A549 (cell line): ENCODE data around the gene SALL4. TPM values are rescaled to one million over a fixed set of nuclear protein-coding genes. Genes with fewer than 3 reads are reported as not detected.

ENCODE experiments used
- ATAC-seq, 2 experiments: fragments of 200-7000 bp in 1 of 2; fragments of >200 bp in 1 of 2; cut with Nextera tagmentation in 1 of 2; cut with Tn5 transposase in 1 of 2; 3 replicates each; pipeline versions ENCODE4 v1.8.0 to v1.9.1; 2018 to 2020; ENCODE audit warnings: mild to moderate bottlenecking in 1 of 2, moderate library complexity in 1 of 2
- CTCF ChIA-PET: fragments of 300-600 bp; sonication (Branson Sonifier 250); formaldehyde crosslinking; extraction: SDS; loops from one replicate; lab custom pipeline; 2021; ENCODE audit warnings: antibody characterized with exemption, inconsistent platforms; lab: Yijun Ruan, JAX
- POLR2A ChIA-PET: fragments of 350-600 bp; formaldehyde crosslinking; extraction: SDS; loops from one replicate; lab custom pipeline; 2021; ENCODE audit warnings: antibody characterized with exemption, inconsistent platforms; lab: Yijun Ruan, JAX
- DNase-seq, 2 experiments: peaks; one replicate each; pipeline versions ENCODE4 v3.0.0 to v3.0.0-alpha.2; 2011 to 2016; ENCODE audit warnings: low read depth in 1 of 2, low spot score in 1 of 2
- FAIRE-seq: peaks from 2 replicates; lab custom pipeline; 2011; peaks lifted over from hg19 to GRCh38; lab: Jason Lieb, UNC
- H3K27ac ChIP-seq, 2 experiments: fragments of >200 bp; sonication (Bioruptor Twin); formaldehyde crosslinking; 3 replicates each; pipeline ENCODE4 v1.5.1; 2016 to 2017
- H3K4me1 ChIP-seq: fragments of >200 bp; sonication (Bioruptor Twin); formaldehyde crosslinking; 3 replicates; pipeline ENCODE4 v1.6.1; 2016
- H3K4me2 ChIP-seq: fragments of >200 bp; sonication (Bioruptor Twin); formaldehyde crosslinking; 3 replicates; pipeline ENCODE4 v1.6.1; 2016
- H3K4me3 ChIP-seq: fragments of >200 bp; sonication (Bioruptor Twin); formaldehyde crosslinking; 3 replicates; pipeline ENCODE4 v1.5.1; 2016
- H3K9me3 ChIP-seq: fragments of >200 bp; sonication (Bioruptor Twin); formaldehyde crosslinking; 3 replicates; pipeline ENCODE4 v1.6.1; 2016
- CHD4 ChIP-seq: fragments of 200-600 bp; sonication (generic); IDR thresholded peaks from 2 replicates; pipeline ENCODE4 v1.6.1; 2016; ENCODE audit warnings: antibody characterized with exemption, mild to moderate bottlenecking, borderline replicate concordance
- EHF ChIP-seq: fragments of 250-450 bp; sonication (Bioruptor Pico); IDR thresholded peaks from 2 replicates; pipeline ENCODE4 v1.5.0; 2020; ENCODE audit warnings: mild to moderate bottlenecking
- EHMT2 ChIP-seq: fragments of 200-600 bp; sonication (generic); IDR thresholded peaks from 2 replicates; pipeline ENCODE4 v1.6.1; 2016; ENCODE audit warnings: antibody characterized with exemption, low read depth, mild to moderate bottlenecking, moderate library complexity
- ESRRA ChIP-seq: fragments of 150-350 bp; IDR thresholded peaks from 2 replicates; pipeline ENCODE4 v1.6.1; 2014; ENCODE audit warnings: mild to moderate bottlenecking, low read length, borderline replicate concordance
- FOSB ChIP-seq: fragments of 250-450 bp; sonication (Bioruptor Pico); IDR thresholded peaks from 2 replicates; pipeline ENCODE4 v1.5.0; 2020; ENCODE audit warnings: mild to moderate bottlenecking, moderate library complexity
- FOSL2 ChIP-seq, 2 experiments: fragments of 450-650 bp in 1 of 2; fragments of >200 bp in 1 of 2; sonication (Bioruptor Twin) in 1 of 2; formaldehyde crosslinking; IDR thresholded peaks; 2 replicates each; pipeline versions ENCODE4 v1.5.0 to v1.6.1; 2016 to 2020; ENCODE audit warnings: mild to moderate bottlenecking in 1 of 2, moderate library complexity in 1 of 2
- FOXS1 ChIP-seq: fragments of 250-450 bp; sonication (Bioruptor Pico); IDR thresholded peaks from 2 replicates; pipeline ENCODE4 v1.5.0; 2020; ENCODE audit warnings: mild to moderate bottlenecking, moderate library complexity
- GATA3 ChIP-seq: IDR thresholded peaks from 2 replicates; pipeline ENCODE4 v1.6.1; 2012; ENCODE audit warnings: borderline replicate concordance
- HDAC2 ChIP-seq: fragments of 200-600 bp; sonication (generic); IDR thresholded peaks from 2 replicates; pipeline ENCODE4 v1.6.1; 2016
- HEYL ChIP-seq: fragments of 250-450 bp; sonication (Bioruptor Pico); IDR thresholded peaks from 2 replicates; pipeline ENCODE4 v1.8.0; 2021; ENCODE audit warnings: mild to moderate bottlenecking, moderate library complexity
- HOXB13 ChIP-seq: fragments of 250-450 bp; sonication (Bioruptor Pico); IDR thresholded peaks from 2 replicates; pipeline ENCODE4 v1.5.0; 2020; ENCODE audit warnings: low read depth, mild to moderate bottlenecking, moderate library complexity
- HOXB5 ChIP-seq: fragments of 250-450 bp; sonication (Bioruptor Pico); IDR thresholded peaks from 2 replicates; pipeline ENCODE4 v1.5.0; 2020; ENCODE audit warnings: mild to moderate bottlenecking, moderate library complexity
- JUN ChIP-seq, 2 experiments: fragments of >200 bp; sonication (Bioruptor Twin); formaldehyde crosslinking; IDR thresholded peaks; 2 replicates in 1 of 2; 3 replicates in 1 of 2; pipeline ENCODE4 v1.6.1; 2016 to 2017
- MAFK ChIP-seq: fragments of 450-650 bp; IDR thresholded peaks from 2 replicates; pipeline ENCODE4 v1.6.1; 2014; ENCODE audit not compliant: partially characterized antibody
- MYC ChIP-seq: IDR thresholded peaks from 2 replicates; pipeline ENCODE4 v1.6.1; 2012; ENCODE audit warnings: mild to moderate bottlenecking, inconsistent platforms, low read length, improper control_type of control experiment, borderline replicate concordance
- NPAS2 ChIP-seq: fragments of 250-450 bp; sonication (Bioruptor Pico); IDR thresholded peaks from 2 replicates; pipeline ENCODE4 v1.8.0; 2022; ENCODE audit warnings: mild to moderate bottlenecking, moderate library complexity, borderline replicate concordance
- NR3C1 ChIP-seq: fragments of >200 bp; sonication (Bioruptor Twin); formaldehyde crosslinking; IDR thresholded peaks from 3 replicates; pipeline ENCODE4 v1.6.1; 2017
- RARB ChIP-seq: fragments of 250-450 bp; sonication (Bioruptor Pico); IDR thresholded peaks from 2 replicates; pipeline ENCODE4 v1.8.0; 2021; ENCODE audit warnings: mild to moderate bottlenecking, moderate library complexity
- REST ChIP-seq: fragments of 200-600 bp; sonication (generic); IDR thresholded peaks from 2 replicates; pipeline ENCODE4 v1.6.1; 2016; ENCODE audit warnings: antibody characterized with exemption, mild to moderate bottlenecking, moderate library complexity
- RNF2 ChIP-seq: fragments of 200-600 bp; sonication (generic); IDR thresholded peaks from 2 replicates; pipeline ENCODE4 v1.6.1; 2016; ENCODE audit warnings: low read depth, mild to moderate bottlenecking, antibody characterized with exemption, moderate library complexity, borderline replicate concordance
- SMC3 ChIP-seq: fragments of >200 bp; sonication (Bioruptor Twin); formaldehyde crosslinking; IDR thresholded peaks from 3 replicates; pipeline ENCODE4 v1.6.1; 2018; ENCODE audit warnings: inconsistent platforms
- SREBF2 ChIP-seq: fragments of 450-650 bp; IDR thresholded peaks from 2 replicates; pipeline ENCODE4 v1.6.1; 2014; ENCODE audit warnings: mild to moderate bottlenecking, moderate library complexity
- TFCP2L1 ChIP-seq: fragments of 250-450 bp; sonication (Bioruptor Pico); IDR thresholded peaks from 2 replicates; pipeline ENCODE4 v1.5.0; 2021; ENCODE audit warnings: mild to moderate bottlenecking
- ZC3H11A ChIP-seq: fragments of 450-650 bp; IDR thresholded peaks from 2 replicates; pipeline ENCODE4 v1.6.1; 2014; ENCODE audit warnings: antibody characterized with exemption, mild to moderate bottlenecking
- ZFP36 ChIP-seq: fragments of 450-650 bp; IDR thresholded peaks from 2 replicates; pipeline ENCODE4 v1.6.1; 2014; ENCODE audit warnings: borderline replicate concordance; ENCODE audit not compliant: partially characterized antibody
- ZSCAN20 ChIP-seq: fragments of 250-450 bp; sonication (Bioruptor Pico); IDR thresholded peaks from 2 replicates; pipeline ENCODE4 v1.8.0; 2022; ENCODE audit warnings: mild to moderate bottlenecking, moderate library complexity
- WGBS: methylation state at CpG from one replicate; pipeline ENCODE4 v1.1.6; 2017; ENCODE audit errors: missing lambda C conversion rate; 5-methylcytosine and 5-hydroxymethylcytosine counted together
- polyA minus RNA-seq: library from RNA; depleted of rRNA, polyadenylated mRNA; stranded (reverse); fragments of >200 nt; gene quantifications from 2 replicates; pipeline ENCODE4 v1.2.3, GENCODE V29; 2011; rRNA and poly(A)+ RNA removed
- polyA plus RNA-seq, 4 experiments: library from polyadenylated mRNA; depleted of rRNA in 3 of 4; stranded (reverse); fragments of >200 nt; fragmentation: RNase III in 1 of 4; extraction: RNeasy Plus Mini Kit Qiagen cat#74134 plus additional on column Dnase treatment in 1 of 4; gene quantifications; 2 replicates in 3 of 4; 3 replicates in 1 of 4; pipeline ENCODE4 v1.2.3, GENCODE V29; 2011 to 2017
- TF ChIP-seq, protein P1 (sequence below): fragments of 250-450 bp; sonication (Bioruptor Pico); IDR thresholded peaks from 2 replicates; pipeline ENCODE4 v1.5.0; 2020; ENCODE audit warnings: low read depth, mild to moderate bottlenecking, moderate library complexity

The SALL4 gene
- polyA plus RNA-seq (2011; rRNA removed) (7.6 and 8.5 TPM in 2 replicates), polyA plus RNA-seq (2017; fragmentation: RNase III; extraction: RNeasy Plus Mini Kit Qiagen cat#74134 plus additional on column Dnase treatment) (2.3 to 3.8 TPM (median 2.5 TPM) in 3 replicates), polyA minus RNA-seq (3.7 and 4.1 TPM in 2 replicates)
- 2.0 and 2.2 TPM in 2 replicates for polyA plus RNA-seq (2012; cell fraction: cytosol; rRNA removed)
- polyA plus RNA-seq (2012; cell fraction: nucleus; rRNA removed) = 12.2 and 12.8 TPM in 2 replicates

DNA sequence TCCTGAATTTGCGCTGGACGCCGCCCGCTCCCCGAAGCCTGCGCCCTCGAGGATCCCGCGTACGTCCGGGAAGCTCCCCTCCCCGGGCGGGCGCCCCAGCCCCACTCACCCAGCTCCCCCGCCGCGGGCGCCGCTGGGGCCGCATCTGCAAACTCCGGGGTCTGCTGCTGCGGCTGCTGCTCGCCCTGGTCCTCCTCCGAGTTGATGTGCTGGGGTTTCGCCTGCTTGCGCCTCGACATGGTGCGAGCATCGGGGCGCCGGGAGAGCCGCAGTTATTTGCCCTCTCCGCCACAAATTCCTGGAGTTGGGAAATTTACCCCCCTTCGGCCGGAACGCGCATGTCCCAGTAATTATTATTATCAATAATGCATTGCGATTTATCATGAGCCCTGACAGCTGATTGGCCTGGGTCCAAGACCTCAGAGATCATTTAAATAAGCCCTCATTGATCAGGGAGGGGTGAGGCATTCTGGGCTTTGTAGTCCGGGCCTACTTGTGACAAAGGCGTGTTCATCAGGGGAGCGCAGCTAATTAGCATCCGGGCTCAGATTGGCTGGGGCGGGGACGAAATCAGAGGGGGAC is at the start of gene SALL4:
SALL4 (minus strand) TSS at position 352 of the 582 bp plus-strand sequence; CDS start at position 239, 113 bp downstream.
- WGBS = 97% methylated on average over 44 of the region's 44 CpGs
- peak within 1 kb of the TSS; percentile 92 for H3K4me2 ChIP-seq
- CTCF ChIA-PET = interaction anchor here (1.0 to 2.4 kb wide), 6 partner anchors 162 to 821 kb away, joined by 3 to 5 read pairs (median 3); no protein-coding TSS in a partner anchor
- H3K27ac ChIP-seq = peak within 1 kb of the TSS; percentile 95 to 96
- peaks cover 26% of the 10 kb centered on the region for H3K4me1 ChIP-seq
- H3K9me3 ChIP-seq = no peaks in the 10 kb centered on the region
- TF ChIP-seq ZFP36 = no peak
- TF ChIP-seq, all 56 proteins: peak for 0
- H3K4me3 ChIP-seq = peak within 1 kb of the TSS; percentile 84
- ATAC-seq = no peak
- POLR2A ChIA-PET = no interaction called here
- DNase-seq = no peak
- no peak for FAIRE-seq

DNA sequence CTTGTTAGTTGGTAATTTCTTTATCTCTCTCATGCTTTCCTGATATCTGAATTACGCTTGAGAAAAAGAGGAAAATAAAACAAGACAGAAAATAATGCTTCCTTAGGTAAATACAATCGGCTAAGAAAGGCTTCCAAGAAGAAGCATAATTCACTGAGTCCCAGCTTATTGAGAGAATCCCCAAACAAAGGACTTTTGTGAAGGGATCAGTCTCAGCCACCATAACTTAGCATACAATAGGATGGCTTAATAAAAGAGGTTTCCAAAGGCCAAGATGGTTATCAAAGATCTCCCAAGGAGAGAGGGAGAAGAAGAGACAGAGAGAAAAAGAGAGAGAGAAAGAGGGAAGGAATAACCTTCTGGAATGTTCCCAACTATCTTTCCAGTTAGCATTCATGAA is 46.0 kb upstream of the SALL4 start:
- no peak for TF ChIP-seq NPAS2 (CRISPR knock-in tag)
- TF ChIP-seq MYC = no peak
- TF ChIP-seq FOSB (CRISPR knock-in tag) = no peak
- no peak for TF ChIP-seq HEYL
- no peak for TF ChIP-seq CHD4
- no peak for TF ChIP-seq SMC3
- TF ChIP-seq FOXS1 (CRISPR knock-in tag) = no peak
- no peak for TF ChIP-seq GATA3
- no peak for TF ChIP-seq RARB (CRISPR knock-in tag)
- TF ChIP-seq MAFK = no peak
- TF ChIP-seq HOXB5 (CRISPR knock-in tag) = no peak
- TF ChIP-seq, all 56 proteins: peak for 0
- 44% methylated on average over 2 of the region's 2 CpGs for WGBS
- no peak for ATAC-seq
- no peak for FAIRE-seq
- DNase-seq = no peak
- no peak overlapping the region for H3K27ac ChIP-seq
- no peak overlapping the region for H3K4me3 ChIP-seq
- H3K9me3 ChIP-seq = no peaks in the 10 kb centered on the region
- POLR2A ChIA-PET = no interaction called here
- H3K4me2 ChIP-seq = no peak overlapping the region
- H3K4me1 ChIP-seq = no peaks in the 10 kb centered on the region
- CTCF ChIA-PET = interaction anchor here (1.2 kb wide), 2 partner anchors 25 to 118 kb away, joined by 4 to 5 read pairs; no protein-coding TSS in a partner anchor

- Histone ChIP-seq H3K4me2 (no peak overlapping the region), H3K27ac (no peak overlapping the region), H3K4me1 (no peaks in the 10 kb centered on the region), H3K9me3 (no peaks in the 10 kb centered on the region), H3K4me3 (no peak overlapping the region)
- whole genome bisulfite sequencing = 43% methylated on average over 5 of the region's 5 CpGs
- ATAC-seq (no peak), DNase-seq (no peak), FAIRE-seq (no peak)
- ChIA-PET POLR2A (no interaction called here), CTCF (no interaction called here)
- TF ChIP-seq EHF (CRISPR knock-in tag) (no peak), TFCP2L1 (CRISPR knock-in tag) (no peak), REST (no peak), HDAC2 (no peak), ZSCAN20 (CRISPR knock-in tag) (no peak), FOSL2 (IDR thresholded peaks at IDR 0.05) (no peak), FOSL2 (CRISPR knock-in tag; IDR thresholded peaks at IDR 0.05) (no peak), HOXB13 (no peak), EHMT2 (no peak), MYC (no peak), JUN (IDR thresholded peaks at IDR 0.05) (no peak), NR3C1 (no peak), SREBF2 (no peak), RNF2 (no peak), ESRRA (no peak), ZC3H11A (no peak), GATA3 (no peak), FOXS1 (CRISPR knock-in tag) (no peak)
- TF ChIP-seq, protein P1, sequence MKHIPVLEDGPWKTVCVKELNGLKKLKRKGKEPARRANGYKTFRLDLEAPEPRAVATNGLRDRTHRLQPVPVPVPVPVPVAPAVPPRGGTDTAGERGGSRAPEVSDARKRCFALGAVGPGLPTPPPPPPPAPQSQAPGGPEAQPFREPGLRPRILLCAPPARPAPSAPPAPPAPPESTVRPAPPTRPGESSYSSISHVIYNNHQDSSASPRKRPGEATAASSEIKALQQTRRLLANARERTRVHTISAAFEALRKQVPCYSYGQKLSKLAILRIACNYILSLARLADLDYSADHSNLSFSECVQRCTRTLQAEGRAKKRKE (CRISPR knock-in tag) = no peak
Observed at GRCh38 chr20:51840865-51841264, 38.5 kb upstream of the SALL4 start.
